Liver (tissue), 9 donors: Measurements from ENCODE around the gene LRRC32. TPM values are rescaled to one million over a fixed set of nuclear protein-coding genes. Genes with fewer than 3 reads are reported as not detected.

Experiments used
- DNase-seq: peaks from one replicate; pipeline ENCODE4 v3.0.0-alpha.2; 2017; ENCODE audit warnings: low spot score
- H3K27ac ChIP-seq, 2 donors: one replicate each; pipeline ENCODE4 v1.7.0; 2013; ENCODE audit warnings: inconsistent platforms in 2 of 2, low read length in 2 of 2, control low read depth in 1 of 2, low read depth in 1 of 2, mild to moderate bottlenecking in 1 of 2
- H3K27me3 ChIP-seq, 4 donors: one replicate each; pipeline versions ENCODE4 v1.6.1 to v1.7.0; 2013; ENCODE audit warnings: low read length in 3 of 4, inconsistent platforms in 1 of 4, mild to moderate bottlenecking in 1 of 4, moderate library complexity in 1 of 4; ENCODE audit not compliant: control insufficient read depth in 4 of 4, insufficient read depth in 4 of 4
- H3K36me3 ChIP-seq, 4 donors: one replicate each; pipeline versions ENCODE4 v1.6.1 to v1.7.0; 2013; ENCODE audit warnings: low read length in 3 of 4, mild to moderate bottlenecking in 3 of 4, low read depth in 1 of 4, moderate library complexity in 1 of 4; ENCODE audit not compliant: control insufficient read depth in 4 of 4, insufficient read depth in 3 of 4
- H3K4me1 ChIP-seq, 4 donors: one replicate each; pipeline versions ENCODE4 v1.6.1 to v1.7.0; 2013; ENCODE audit warnings: low read length in 3 of 4, mild to moderate bottlenecking in 3 of 4, moderate library complexity in 1 of 4; ENCODE audit not compliant: control insufficient read depth in 4 of 4, insufficient read depth in 4 of 4
- H3K4me3 ChIP-seq, 3 donors: one replicate each; pipeline versions ENCODE4 v1.6.1 to v1.7.0; 2013; ENCODE audit warnings: low read length in 3 of 3, control low read depth in 1 of 3, low read depth in 1 of 3, mild to moderate bottlenecking in 1 of 3
- H3K9ac ChIP-seq, 2 donors: one replicate each; pipeline ENCODE4 v1.7.0; 2013; ENCODE audit warnings: low read length in 2 of 2, mild to moderate bottlenecking in 2 of 2, moderate library complexity in 2 of 2, control low read depth in 1 of 2, low read depth in 1 of 2
- H3K9me3 ChIP-seq, 4 donors: one replicate each; pipeline versions ENCODE4 v1.6.1 to v1.7.0; 2013; ENCODE audit warnings: low read length in 3 of 4; ENCODE audit not compliant: control insufficient read depth in 4 of 4
- FOXA2 ChIP-seq: IDR thresholded peaks from 2 replicates; pipeline ENCODE4 v1.6.1; 2016; ENCODE audit warnings: antibody characterized with exemption
- GABPA ChIP-seq, 2 donors: IDR thresholded peaks in 1 of 2; conservative IDR thresholded peaks in 1 of 2; 2 replicates each; pipeline ENCODE4 v1.6.1; 2016; ENCODE audit warnings: antibody characterized with exemption in 2 of 2, mild to moderate bottlenecking in 1 of 2, moderate library complexity in 1 of 2
- HNF4A ChIP-seq, 2 donors: conservative IDR thresholded peaks; 2 replicates each; pipeline ENCODE4 v1.6.1; 2016; ENCODE audit warnings: antibody characterized with exemption in 2 of 2, mild to moderate bottlenecking in 2 of 2
- HNF4G ChIP-seq: IDR thresholded peaks from 2 replicates; pipeline ENCODE4 v1.6.1; 2016; ENCODE audit warnings: antibody characterized with exemption
- JUND ChIP-seq, 2 donors: IDR thresholded peaks; 2 replicates each; pipeline ENCODE4 v1.6.1; 2016; ENCODE audit warnings: antibody characterized with exemption in 2 of 2
- NR2F2 ChIP-seq: IDR thresholded peaks from 2 replicates; pipeline ENCODE4 v1.6.1; 2016; ENCODE audit warnings: antibody characterized with exemption
- RAD21 ChIP-seq, 2 donors: IDR thresholded peaks; 2 replicates each; pipeline ENCODE4 v1.6.1; 2016; ENCODE audit warnings: antibody characterized with exemption in 2 of 2, mild to moderate bottlenecking in 2 of 2
- SP1 ChIP-seq: IDR thresholded peaks from 2 replicates; pipeline ENCODE4 v1.6.1; 2018; ENCODE audit warnings: antibody characterized with exemption, mild to moderate bottlenecking
- TAF1 ChIP-seq: conservative IDR thresholded peaks from 2 replicates; pipeline ENCODE4 v1.6.1; 2016; ENCODE audit warnings: antibody characterized with exemption, mild to moderate bottlenecking
- WGBS: extraction: QIAGEN DNeasy Blood & Tissue Kit; methylation state at CpG from one replicate; pipeline ENCODE4 v1.1.7; 2013; 5-methylcytosine and 5-hydroxymethylcytosine counted together
- polyA plus RNA-seq, 2 donors: library from polyadenylated mRNA; stranded (reverse) in 1 of 2; unstranded in 1 of 2; fragments of 200-250 nt in 1 of 2; fragments of >200 nt in 1 of 2; fragmentation: Nextera tagmentation in 1 of 2; extraction: Ambion mirVana in 1 of 2; gene quantifications; one replicate each; pipeline versions ENCODE4 v1.2.1 to v1.2.3, GENCODE V29; 2013 to 2015
- total RNA-seq, 2 donors: library from RNA; depleted of rRNA; stranded (reverse); fragments of >200 nt; gene quantifications; one replicate each; pipeline ENCODE4 v1.2.3, GENCODE V29; 2014
- TF ChIP-seq, protein P1 (sequence below): IDR thresholded peaks from 2 replicates; pipeline ENCODE4 v1.6.1; 2016; ENCODE audit warnings: antibody characterized with exemption, mild to moderate bottlenecking
- TF ChIP-seq, protein P2 (sequence below): IDR thresholded peaks from 2 replicates; pipeline ENCODE4 v1.6.1; 2016; ENCODE audit warnings: antibody characterized with exemption
- TF ChIP-seq, protein P3 (sequence below): fragments of 150-350 bp; IDR thresholded peaks from 2 replicates; pipeline ENCODE4 v1.5.1; 2017; ENCODE audit warnings: improper control_type of control experiment, low read depth, low read length; ENCODE audit not compliant: missing input control
- donor health status: healthy.
- donor health status: healthy.
- donor health status: healthy.
- donor health status: healthy.
- donor health status: healthy.

Gene LRRC32
- total and polyA plus RNA-seq, 4 donors: 5.4 to 15.4 (median 9.3) TPM

DNA sequence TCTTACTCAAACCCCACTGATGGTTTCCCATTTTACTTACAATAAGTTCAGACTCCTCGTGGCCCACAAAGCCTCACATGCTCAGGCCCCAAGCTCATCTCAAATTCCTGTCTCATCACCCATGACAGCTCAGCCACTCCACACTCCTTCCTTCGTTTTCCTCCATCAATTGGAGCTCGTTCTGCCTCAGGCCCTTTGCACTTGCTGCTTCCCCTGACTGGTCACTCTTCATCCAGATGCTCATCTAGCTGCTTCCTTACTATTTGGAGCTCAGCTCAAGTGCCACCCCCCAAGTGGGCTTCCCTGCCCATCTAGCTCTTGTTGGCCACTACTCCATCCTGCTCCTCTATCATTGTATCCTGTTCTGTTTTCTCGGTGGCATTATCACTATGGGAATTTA lies 46.8 kb upstream of the LRRC32 start:
- TF ChIP-seq RAD21 (IDR thresholded peaks at IDR 0.05) (no peak), HNF4G (no peak), NR2F2 (no peak), TAF1 (no peak), FOXA2 (no peak), HNF4A (conservative IDR thresholded peaks at IDR 0.05) (no peak)
- TF ChIP-seq, protein P1, sequence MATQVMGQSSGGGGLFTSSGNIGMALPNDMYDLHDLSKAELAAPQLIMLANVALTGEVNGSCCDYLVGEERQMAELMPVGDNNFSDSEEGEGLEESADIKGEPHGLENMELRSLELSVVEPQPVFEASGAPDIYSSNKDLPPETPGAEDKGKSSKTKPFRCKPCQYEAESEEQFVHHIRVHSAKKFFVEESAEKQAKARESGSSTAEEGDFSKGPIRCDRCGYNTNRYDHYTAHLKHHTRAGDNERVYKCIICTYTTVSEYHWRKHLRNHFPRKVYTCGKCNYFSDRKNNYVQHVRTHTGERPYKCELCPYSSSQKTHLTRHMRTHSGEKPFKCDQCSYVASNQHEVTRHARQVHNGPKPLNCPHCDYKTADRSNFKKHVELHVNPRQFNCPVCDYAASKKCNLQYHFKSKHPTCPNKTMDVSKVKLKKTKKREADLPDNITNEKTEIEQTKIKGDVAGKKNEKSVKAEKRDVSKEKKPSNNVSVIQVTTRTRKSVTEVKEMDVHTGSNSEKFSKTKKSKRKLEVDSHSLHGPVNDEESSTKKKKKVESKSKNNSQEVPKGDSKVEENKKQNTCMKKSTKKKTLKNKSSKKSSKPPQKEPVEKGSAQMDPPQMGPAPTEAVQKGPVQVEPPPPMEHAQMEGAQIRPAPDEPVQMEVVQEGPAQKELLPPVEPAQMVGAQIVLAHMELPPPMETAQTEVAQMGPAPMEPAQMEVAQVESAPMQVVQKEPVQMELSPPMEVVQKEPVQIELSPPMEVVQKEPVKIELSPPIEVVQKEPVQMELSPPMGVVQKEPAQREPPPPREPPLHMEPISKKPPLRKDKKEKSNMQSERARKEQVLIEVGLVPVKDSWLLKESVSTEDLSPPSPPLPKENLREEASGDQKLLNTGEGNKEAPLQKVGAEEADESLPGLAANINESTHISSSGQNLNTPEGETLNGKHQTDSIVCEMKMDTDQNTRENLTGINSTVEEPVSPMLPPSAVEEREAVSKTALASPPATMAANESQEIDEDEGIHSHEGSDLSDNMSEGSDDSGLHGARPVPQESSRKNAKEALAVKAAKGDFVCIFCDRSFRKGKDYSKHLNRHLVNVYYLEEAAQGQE: no peak
- TF ChIP-seq, protein P2, sequence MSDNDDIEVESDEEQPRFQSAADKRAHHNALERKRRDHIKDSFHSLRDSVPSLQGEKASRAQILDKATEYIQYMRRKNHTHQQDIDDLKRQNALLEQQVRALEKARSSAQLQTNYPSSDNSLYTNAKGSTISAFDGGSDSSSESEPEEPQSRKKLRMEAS: no peak
- WGBS: 92% methylated on average over 4 of the region's 4 CpGs
- H3K4me3 ChIP-seq: no peak overlapping the region

DNA sequence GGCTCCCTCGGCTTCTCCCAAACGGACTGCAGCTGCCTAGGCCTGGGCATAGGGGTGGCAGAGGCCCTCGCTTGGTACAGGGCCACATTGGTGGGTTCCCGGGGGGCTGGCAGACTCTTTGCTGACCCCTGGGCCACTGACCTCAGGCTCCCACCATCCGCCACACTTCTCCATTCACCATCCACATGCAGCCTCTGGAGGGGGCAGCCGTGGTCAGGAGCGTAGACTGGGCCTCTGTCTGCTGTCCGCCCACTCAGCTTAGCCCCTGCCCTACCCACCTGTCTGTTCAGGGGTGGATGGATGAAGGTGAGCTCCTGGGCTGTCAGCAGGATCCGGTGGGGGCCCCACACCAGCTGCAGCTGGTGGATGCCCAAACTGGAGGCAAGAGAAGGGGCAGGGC lies 45.7 kb upstream of the LRRC32 start:
- Histone ChIP-seq H3K36me3 (no peaks in the 10 kb centered on the region), H3K4me1 (no peaks in the 10 kb centered on the region), H3K4me3 (no peak overlapping the region), H3K9me3 (no peaks in the 10 kb centered on the region), H3K27me3 (no peaks in the 10 kb centered on the region), H3K9ac (no peak overlapping the region), H3K27ac (no peak overlapping the region)
- DNase-seq: no peak
- WGBS: 93% methylated on average over 9 of the region's 9 CpGs
- TF ChIP-seq JUND (IDR thresholded peaks at IDR 0.05) (no peak), SP1 (no peak), NR2F2 (no peak), HNF4A (conservative IDR thresholded peaks at IDR 0.05) (no peak)

More for the DNA sequence above, 46.8 kb upstream of the LRRC32 start:
- DNase-seq: no peak
- no peaks in the 10 kb centered on the region for H3K27me3 ChIP-seq
- H3K9me3 ChIP-seq: no peaks in the 10 kb centered on the region
- peaks cover 0 to 6% (median 4%) of the 10 kb centered on the region in 4 donors for H3K4me1 ChIP-seq
- no peak overlapping the region for H3K27ac ChIP-seq
- H3K36me3 ChIP-seq: no peaks in the 10 kb centered on the region
- H3K9ac ChIP-seq: no peak overlapping the region

DNA sequence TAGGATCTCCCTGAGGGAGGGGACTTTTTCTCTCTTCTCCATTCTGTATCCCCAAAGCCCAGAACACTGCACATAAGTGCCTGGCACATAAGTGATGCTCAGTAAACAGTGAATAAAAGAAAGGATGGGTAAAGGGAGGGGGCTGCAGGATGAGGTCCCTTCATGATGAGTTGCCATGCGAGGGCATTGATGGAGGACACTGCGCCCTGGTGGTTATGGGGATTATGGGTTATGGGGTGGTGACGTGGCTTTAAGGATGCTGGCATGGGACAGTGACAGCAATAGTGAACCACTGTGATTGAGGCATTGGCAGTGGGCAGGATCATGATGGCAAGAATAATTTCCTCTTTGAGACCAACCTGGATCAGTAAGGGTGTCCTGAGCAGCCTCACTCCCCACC lies 43.9 kb upstream of the LRRC32 start:
- Histone ChIP-seq H3K9ac (no peak overlapping the region), H3K27ac (no peak overlapping the region), H3K4me3 (no peak overlapping the region), H3K27me3 (no peaks in the 10 kb centered on the region), H3K4me1 (no peaks in the 10 kb centered on the region), H3K9me3 (no peaks in the 10 kb centered on the region), H3K36me3 (no peaks in the 10 kb centered on the region)
- DNase-seq: no peak
- no peak for TF ChIP-seq FOXA2
- TF ChIP-seq, protein P3, sequence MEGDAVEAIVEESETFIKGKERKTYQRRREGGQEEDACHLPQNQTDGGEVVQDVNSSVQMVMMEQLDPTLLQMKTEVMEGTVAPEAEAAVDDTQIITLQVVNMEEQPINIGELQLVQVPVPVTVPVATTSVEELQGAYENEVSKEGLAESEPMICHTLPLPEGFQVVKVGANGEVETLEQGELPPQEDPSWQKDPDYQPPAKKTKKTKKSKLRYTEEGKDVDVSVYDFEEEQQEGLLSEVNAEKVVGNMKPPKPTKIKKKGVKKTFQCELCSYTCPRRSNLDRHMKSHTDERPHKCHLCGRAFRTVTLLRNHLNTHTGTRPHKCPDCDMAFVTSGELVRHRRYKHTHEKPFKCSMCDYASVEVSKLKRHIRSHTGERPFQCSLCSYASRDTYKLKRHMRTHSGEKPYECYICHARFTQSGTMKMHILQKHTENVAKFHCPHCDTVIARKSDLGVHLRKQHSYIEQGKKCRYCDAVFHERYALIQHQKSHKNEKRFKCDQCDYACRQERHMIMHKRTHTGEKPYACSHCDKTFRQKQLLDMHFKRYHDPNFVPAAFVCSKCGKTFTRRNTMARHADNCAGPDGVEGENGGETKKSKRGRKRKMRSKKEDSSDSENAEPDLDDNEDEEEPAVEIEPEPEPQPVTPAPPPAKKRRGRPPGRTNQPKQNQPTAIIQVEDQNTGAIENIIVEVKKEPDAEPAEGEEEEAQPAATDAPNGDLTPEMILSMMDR: no peak
- TF ChIP-seq GABPA (IDR thresholded peaks at IDR 0.05 in 1 of 2, conservative IDR thresholded peaks at IDR 0.05 in 1 of 2): no peak
- no peak for TF ChIP-seq JUND (IDR thresholded peaks at IDR 0.05)
- WGBS: 89% methylated on average over 3 of the region's 3 CpGs
